HepG2 (cell line): ENCODE results near the gene SEC61B. TPM values are rescaled to one million over a fixed set of nuclear protein-coding genes. Genes with fewer than 3 reads are reported as not detected.

Experiments used
- GABPA ChIP-seq, 2 experiments: IDR thresholded peaks; 2 replicates each; pipeline ENCODE4 v1.6.1; 2011 to 2016; ENCODE audit warnings: low read depth in 2 of 2, low read length in 1 of 2, missing biosample characterization in 1 of 2, missing genetic modification characterization in 1 of 2
- KDM2A ChIP-seq: sonication (generic); formaldehyde crosslinking; IDR thresholded peaks from 2 replicates; pipeline ENCODE4 v1.4.0; 2020; ENCODE audit warnings: low read depth, missing genetic modification reagents, borderline replicate concordance
- ZNF12 ChIP-seq: sonication (generic); formaldehyde crosslinking; IDR thresholded peaks from 2 replicates; pipeline ENCODE4 v1.5.0; 2020; ENCODE audit warnings: missing genetic modification reagents
- ZNF263 ChIP-seq: sonication (generic); formaldehyde crosslinking; IDR thresholded peaks from 2 replicates; pipeline ENCODE4 v1.4.0; 2020; ENCODE audit warnings: missing genetic modification reagents
- polyA plus RNA-seq, 8 experiments: library from polyadenylated mRNA; depleted of rRNA in 3 of 8; stranded (reverse) in 7 of 8; unstranded in 1 of 8; fragments of >200 nt; fragmentation: Illumina TruSeq in 4 of 8; extraction: Trizol in 4 of 8; gene quantifications; 2 replicates each; pipeline versions ENCODE4 v1.2.1 to v1.2.3, GENCODE V29; 2011 to 2016; ENCODE audit warnings: low read depth in 4 of 8, missing spikeins in 1 of 8, mixed read lengths in 1 of 8; ENCODE audit not compliant: insufficient read depth in 1 of 8
- total RNA-seq, 5 experiments: library from RNA; depleted of rRNA; stranded (reverse); fragments of >200 nt; fragmentation: Illumina TruSeq; extraction: Trizol; gene quantifications; 2 replicates each; pipeline ENCODE4 v1.2.3, GENCODE V29; 2016; ENCODE audit warnings: low read depth in 1 of 5
- TF ChIP-seq, protein P1 (sequence below): sonication (generic); formaldehyde crosslinking; IDR thresholded peaks from 2 replicates; pipeline ENCODE4 v1.4.0; 2020; ENCODE audit warnings: mild to moderate bottlenecking, missing genetic modification reagents, borderline replicate concordance
- TF ChIP-seq, protein P2 (sequence below): sonication (generic); formaldehyde crosslinking; conservative IDR thresholded peaks from 2 replicates; pipeline ENCODE4 v1.4.0; 2020; ENCODE audit warnings: mild to moderate bottlenecking, missing genetic modification reagents, moderate library complexity

The SEC61B gene
- total and polyA plus RNA-seq, 2 of the 13 experiments (the other 11 are each of a cell fraction or from before 2014, with no cell fraction given): 191 to 368 TPM

DNA sequence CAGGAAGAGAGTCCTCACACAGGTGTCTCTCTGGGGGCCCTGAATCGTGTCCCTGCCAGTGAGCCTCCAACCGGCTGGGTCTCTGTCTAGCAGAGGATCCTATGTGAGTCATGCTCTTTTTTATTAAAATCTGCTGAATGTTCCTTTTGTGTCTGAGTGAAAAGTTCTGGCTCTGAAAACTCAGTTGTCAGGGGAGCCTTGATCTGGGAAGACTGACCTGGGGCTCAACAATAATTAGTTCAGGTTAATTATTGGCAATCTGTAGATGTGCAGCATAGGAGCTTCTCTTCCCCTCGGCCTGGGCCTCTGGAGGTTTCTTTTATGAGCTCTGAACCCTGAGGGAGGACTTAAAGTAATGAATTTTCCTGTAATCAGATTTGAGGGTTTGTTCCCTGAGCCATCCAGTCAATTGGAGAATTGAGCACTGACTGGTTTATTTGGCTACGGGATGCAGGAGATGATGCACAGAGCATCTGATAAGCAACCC, 45.5 kb upstream of the SEC61B start (continued):
- TF ChIP-seq, protein P1, sequence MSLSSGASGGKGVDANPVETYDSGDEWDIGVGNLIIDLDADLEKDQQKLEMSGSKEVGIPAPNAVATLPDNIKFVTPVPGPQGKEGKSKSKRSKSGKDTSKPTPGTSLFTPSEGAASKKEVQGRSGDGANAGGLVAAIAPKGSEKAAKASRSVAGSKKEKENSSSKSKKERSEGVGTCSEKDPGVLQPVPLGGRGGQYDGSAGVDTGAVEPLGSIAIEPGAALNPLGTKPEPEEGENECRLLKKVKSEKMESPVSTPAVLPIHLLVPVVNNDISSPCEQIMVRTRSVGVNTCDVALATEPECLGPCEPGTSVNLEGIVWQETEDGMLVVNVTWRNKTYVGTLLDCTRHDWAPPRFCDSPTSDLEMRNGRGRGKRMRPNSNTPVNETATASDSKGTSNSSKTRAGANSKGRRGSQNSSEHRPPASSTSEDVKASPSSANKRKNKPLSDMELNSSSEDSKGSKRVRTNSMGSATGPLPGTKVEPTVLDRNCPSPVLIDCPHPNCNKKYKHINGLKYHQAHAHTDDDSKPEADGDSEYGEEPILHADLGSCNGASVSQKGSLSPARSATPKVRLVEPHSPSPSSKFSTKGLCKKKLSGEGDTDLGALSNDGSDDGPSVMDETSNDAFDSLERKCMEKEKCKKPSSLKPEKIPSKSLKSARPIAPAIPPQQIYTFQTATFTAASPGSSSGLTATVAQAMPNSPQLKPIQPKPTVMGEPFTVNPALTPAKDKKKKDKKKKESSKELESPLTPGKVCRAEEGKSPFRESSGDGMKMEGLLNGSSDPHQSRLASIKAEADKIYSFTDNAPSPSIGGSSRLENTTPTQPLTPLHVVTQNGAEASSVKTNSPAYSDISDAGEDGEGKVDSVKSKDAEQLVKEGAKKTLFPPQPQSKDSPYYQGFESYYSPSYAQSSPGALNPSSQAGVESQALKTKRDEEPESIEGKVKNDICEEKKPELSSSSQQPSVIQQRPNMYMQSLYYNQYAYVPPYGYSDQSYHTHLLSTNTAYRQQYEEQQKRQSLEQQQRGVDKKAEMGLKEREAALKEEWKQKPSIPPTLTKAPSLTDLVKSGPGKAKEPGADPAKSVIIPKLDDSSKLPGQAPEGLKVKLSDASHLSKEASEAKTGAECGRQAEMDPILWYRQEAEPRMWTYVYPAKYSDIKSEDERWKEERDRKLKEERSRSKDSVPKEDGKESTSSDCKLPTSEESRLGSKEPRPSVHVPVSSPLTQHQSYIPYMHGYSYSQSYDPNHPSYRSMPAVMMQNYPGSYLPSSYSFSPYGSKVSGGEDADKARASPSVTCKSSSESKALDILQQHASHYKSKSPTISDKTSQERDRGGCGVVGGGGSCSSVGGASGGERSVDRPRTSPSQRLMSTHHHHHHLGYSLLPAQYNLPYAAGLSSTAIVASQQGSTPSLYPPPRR: no peak
- TF ChIP-seq ZNF12 (CRISPR knock-in tag): no peak
- no peak for TF ChIP-seq GABPA (IDR thresholded peaks at IDR 0.05; ENCODE audit: low read depth, low read length)
- no peak for TF ChIP-seq GABPA (CRISPR knock-in tag; IDR thresholded peaks at IDR 0.05; ENCODE audit: low read depth)
- TF ChIP-seq KDM2A: no peak
- TF ChIP-seq, protein P2, sequence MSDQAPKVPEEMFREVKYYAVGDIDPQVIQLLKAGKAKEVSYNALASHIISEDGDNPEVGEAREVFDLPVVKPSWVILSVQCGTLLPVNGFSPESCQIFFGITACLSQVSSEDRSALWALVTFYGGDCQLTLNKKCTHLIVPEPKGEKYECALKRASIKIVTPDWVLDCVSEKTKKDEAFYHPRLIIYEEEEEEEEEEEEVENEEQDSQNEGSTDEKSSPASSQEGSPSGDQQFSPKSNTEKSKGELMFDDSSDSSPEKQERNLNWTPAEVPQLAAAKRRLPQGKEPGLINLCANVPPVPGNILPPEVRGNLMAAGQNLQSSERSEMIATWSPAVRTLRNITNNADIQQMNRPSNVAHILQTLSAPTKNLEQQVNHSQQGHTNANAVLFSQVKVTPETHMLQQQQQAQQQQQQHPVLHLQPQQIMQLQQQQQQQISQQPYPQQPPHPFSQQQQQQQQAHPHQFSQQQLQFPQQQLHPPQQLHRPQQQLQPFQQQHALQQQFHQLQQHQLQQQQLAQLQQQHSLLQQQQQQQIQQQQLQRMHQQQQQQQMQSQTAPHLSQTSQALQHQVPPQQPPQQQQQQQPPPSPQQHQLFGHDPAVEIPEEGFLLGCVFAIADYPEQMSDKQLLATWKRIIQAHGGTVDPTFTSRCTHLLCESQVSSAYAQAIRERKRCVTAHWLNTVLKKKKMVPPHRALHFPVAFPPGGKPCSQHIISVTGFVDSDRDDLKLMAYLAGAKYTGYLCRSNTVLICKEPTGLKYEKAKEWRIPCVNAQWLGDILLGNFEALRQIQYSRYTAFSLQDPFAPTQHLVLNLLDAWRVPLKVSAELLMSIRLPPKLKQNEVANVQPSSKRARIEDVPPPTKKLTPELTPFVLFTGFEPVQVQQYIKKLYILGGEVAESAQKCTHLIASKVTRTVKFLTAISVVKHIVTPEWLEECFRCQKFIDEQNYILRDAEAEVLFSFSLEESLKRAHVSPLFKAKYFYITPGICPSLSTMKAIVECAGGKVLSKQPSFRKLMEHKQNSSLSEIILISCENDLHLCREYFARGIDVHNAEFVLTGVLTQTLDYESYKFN: peak; percentile 16; the same call in 1 of the 2 replicates
- TF ChIP-seq ZNF263 (CRISPR knock-in tag): 0 out of 2 replicates have a peak, but pooled peaks have one; percentile 18
